LoVo (cell line): ENCODE data around the gene SLC9A2.

Experiments
- DNase-seq: peaks from one replicate; pipeline ENCODE4 v3.0.0-alpha.2; 2016; ENCODE audit warnings: low spot score

SLC9A2 gene

GRCh38 chr2:102726128-102727087 lies 107.1 kb downstream of the SLC9A2 start:
- no peak for DNase-seq

- DNase-seq: no peak
Observed at GRCh38 chr2:102735416-102736109, 116.2 kb downstream of the SLC9A2 start.

DNA sequence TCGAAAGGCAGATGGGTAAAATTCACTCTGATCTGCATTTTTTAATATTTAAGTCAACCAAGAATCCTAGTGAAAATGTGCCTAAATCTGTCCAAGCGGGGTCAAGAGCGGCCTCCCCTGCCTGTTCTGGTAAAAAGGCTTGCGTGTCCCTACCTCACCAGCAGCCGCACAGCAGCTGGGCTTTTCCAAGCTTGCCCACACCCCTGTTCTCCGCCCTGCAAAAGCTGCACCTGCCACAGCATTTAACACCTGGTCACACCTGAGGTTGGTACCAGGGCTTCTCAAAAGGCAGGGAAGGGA lies 116.7 kb downstream of the SLC9A2 start:
- no peak for DNase-seq

DNA sequence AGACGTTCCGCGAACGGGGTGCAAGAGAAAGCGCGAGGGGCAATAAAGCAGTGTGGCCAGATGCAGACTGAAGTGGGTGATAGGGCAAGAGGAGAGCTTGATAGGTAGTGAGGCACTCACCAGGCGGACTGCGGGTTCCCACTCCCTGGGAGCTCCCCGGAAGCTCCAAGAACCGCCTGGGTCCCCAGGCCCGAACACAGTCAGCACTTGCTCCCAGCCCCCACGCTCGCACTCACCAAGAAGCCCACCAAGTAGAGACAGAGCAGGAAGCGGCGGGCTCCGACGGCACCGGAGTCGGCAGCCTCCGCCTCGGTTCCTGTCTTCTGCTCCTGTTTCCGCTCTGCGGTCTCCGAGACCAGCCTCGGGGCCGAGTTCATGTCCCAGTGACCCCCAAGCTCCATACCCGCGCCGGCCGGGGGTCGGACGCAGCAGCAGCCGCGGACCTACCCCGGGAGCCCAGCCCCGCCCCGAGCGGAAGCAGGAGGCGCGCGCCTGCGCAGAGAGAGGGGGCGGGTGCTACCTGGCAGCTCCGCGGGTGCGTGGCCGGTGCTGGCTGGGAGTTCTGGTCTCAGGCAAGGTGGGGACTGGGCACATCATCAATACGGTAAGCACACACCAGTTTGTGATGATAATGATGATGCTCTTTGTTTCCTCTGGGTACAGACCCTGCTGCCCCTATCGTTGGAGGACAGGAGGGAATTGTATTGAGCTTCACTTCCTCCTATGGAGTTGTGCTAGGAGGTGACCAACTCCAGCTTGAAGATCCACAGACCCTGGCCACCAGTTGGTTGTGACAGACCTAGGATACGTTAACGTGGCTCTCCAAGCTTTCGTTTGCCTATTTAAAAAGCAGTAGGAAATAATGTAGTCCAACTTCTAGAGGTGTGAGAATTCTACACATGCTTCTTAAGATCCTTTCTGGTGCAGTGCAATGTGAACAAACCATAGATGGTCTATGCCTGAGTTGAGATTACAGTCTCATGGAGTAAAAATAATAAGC lies 117.4 kb downstream of the SLC9A2 start:
- DNase-seq: peak; percentile 87

DNA sequence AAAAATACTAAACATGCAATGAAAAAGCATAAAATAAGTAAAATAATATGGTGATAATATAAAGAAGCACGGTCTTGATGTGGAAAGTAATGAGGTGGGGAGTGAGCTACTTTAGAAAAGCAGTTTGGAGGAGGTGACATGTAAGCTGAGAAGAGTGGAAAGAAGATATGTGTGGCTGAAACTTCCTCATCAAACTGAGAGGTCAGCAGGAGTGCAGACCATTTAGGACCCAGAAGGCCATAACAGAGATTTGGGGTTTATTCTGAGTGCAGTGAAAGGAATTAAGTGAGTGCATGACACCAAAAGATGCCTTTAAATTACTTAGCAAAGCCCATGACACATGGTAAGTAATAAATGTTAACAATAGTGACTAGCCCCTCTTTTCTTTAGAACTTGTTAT lies 118.1 kb downstream of the SLC9A2 start:
- no peak for DNase-seq

- DNase-seq: no peak
Observed at GRCh38 chr2:102743259-102743658, 123.9 kb downstream of the SLC9A2 start.

DNA sequence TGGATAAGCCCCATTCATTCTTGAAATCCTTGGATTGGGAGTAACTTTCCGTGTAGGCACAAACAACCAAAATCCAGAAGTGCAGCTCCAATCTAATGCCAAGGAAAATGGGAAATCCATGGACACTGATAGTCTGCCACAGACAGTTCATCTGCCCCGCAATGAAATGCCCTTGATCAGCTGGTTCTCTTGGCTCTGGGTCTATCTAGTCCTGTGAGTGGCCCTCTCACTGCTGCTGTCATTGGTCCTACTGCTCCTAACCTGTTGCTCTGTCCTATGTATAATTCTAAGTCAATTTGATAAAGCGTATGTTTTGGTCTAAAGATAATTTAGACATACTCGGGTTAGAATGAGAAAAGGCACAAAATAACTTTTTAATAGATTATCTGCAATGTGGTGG lies 128.8 kb downstream of the SLC9A2 start:
- no peak for DNase-seq

GRCh38 chr2:102749938-102750337 lies 130.6 kb downstream of the SLC9A2 start:
- DNase-seq: no peak

GRCh38 chr2:102753563-102754159 lies 134.3 kb downstream of the SLC9A2 start:
- peak; percentile 66 for DNase-seq

DNA sequence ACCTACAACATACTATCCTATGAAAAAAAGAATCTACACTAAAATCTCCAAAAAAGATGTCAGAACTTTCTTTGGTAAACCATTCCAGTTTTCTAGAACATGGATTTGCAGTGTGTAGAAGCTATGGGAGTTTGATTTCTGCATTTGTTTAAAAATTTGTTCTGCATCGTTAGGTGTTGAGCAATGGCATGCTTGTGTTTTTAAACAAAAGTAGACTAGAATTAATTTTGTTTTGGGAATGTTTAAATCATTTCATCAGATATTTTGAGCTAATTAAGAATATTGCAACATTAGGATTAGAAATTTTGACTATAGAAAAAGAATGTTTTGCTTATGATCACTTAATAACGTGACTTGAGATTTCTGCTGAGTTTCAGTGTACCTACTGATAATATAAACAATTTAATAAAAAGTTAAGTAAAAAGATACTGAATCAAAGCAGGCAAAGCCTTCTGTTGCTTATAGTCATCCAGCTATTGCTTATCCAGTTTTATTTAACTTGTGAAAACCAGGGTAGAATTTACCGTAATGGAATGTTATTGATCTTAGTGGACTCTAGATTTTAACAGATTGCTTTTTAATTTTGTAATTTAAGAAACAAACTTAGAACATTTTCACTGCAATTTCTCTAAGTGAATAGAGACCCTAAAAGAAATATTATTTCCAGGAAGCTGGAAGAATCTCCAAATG lies 135.2 kb downstream of the SLC9A2 start:
- DNase-seq: no peak

DNA sequence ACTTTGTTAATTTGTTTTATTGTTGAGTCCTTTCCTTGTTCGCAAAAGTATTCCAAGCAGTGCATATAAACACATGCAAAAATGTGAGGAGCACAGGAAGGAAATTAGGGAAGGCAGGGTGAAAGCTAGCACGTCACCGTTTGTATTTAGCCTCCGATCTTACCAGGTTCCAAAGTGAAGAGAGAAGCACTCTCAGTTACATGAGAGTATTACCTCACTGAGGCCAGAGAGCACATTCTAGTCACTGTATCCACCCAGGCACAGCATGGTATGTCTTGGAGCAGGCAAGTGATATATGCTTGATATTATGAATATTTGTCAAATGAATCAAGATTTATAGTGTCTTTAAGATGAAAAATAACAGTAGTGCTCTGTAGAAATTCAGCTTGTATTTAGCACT lies 135.9 kb downstream of the SLC9A2 start:
- DNase-seq: no peak

DNA sequence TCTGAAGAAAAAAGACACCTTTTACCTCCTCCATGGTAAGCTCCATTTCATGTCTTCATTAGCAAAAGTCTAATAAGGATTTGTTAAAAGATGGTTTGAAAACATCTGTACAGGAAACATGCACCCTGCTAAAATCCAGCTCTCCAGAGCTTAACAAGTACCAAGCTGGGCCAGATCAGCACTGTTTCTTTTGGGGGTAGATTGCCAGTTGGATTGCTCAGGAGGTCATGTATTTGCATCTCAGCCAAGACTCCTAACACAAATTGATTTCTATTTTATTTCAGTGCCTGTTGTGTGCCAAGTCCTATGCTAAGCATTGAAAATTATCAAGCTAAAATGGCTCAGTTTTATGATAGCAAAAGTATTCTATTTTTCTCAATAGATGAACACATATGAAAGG lies 139.1 kb downstream of the SLC9A2 start:
- no peak for DNase-seq
